A549 (cell line): ENCODE results near the gene ODC1. TPM values are rescaled to one million over a fixed set of nuclear protein-coding genes. Genes with fewer than 3 reads are reported as not detected.

Experiments
- ATAC-seq, 2 experiments: fragments of 200-7000 bp in 1 of 2; fragments of >200 bp in 1 of 2; cut with Nextera tagmentation in 1 of 2; cut with Tn5 transposase in 1 of 2; 3 replicates each; pipeline versions ENCODE4 v1.8.0 to v1.9.1; 2018 to 2020; ENCODE audit warnings: mild to moderate bottlenecking in 1 of 2, moderate library complexity in 1 of 2
- CTCF ChIA-PET: fragments of 300-600 bp; sonication (Branson Sonifier 250); formaldehyde crosslinking; extraction: SDS; loops from one replicate; lab custom pipeline; 2021; ENCODE audit warnings: antibody characterized with exemption, inconsistent platforms; lab: Yijun Ruan, JAX
- POLR2A ChIA-PET: fragments of 350-600 bp; formaldehyde crosslinking; extraction: SDS; loops from one replicate; lab custom pipeline; 2021; ENCODE audit warnings: antibody characterized with exemption, inconsistent platforms; lab: Yijun Ruan, JAX
- DNase-seq, 2 experiments: peaks; one replicate each; pipeline versions ENCODE4 v3.0.0 to v3.0.0-alpha.2; 2011 to 2016; ENCODE audit warnings: low read depth in 1 of 2, low spot score in 1 of 2
- FAIRE-seq: peaks from 2 replicates; lab custom pipeline; 2011; peaks lifted over from hg19 to GRCh38; lab: Jason Lieb, UNC
- H3K27ac ChIP-seq, 2 experiments: fragments of >200 bp; sonication (Bioruptor Twin); formaldehyde crosslinking; 3 replicates each; pipeline ENCODE4 v1.5.1; 2016 to 2017
- H3K4me1 ChIP-seq: fragments of >200 bp; sonication (Bioruptor Twin); formaldehyde crosslinking; 3 replicates; pipeline ENCODE4 v1.6.1; 2016
- H3K4me2 ChIP-seq: fragments of >200 bp; sonication (Bioruptor Twin); formaldehyde crosslinking; 3 replicates; pipeline ENCODE4 v1.6.1; 2016
- H3K4me3 ChIP-seq: fragments of >200 bp; sonication (Bioruptor Twin); formaldehyde crosslinking; 3 replicates; pipeline ENCODE4 v1.5.1; 2016
- H3K9me3 ChIP-seq: fragments of >200 bp; sonication (Bioruptor Twin); formaldehyde crosslinking; 3 replicates; pipeline ENCODE4 v1.6.1; 2016
- ATOH8 ChIP-seq: fragments of 250-450 bp; sonication (Bioruptor Pico); IDR thresholded peaks from 2 replicates; pipeline ENCODE4 v1.5.0; 2020; ENCODE audit warnings: low read depth, mild to moderate bottlenecking, moderate library complexity
- CBX2 ChIP-seq: fragments of 200-600 bp; sonication (generic); IDR thresholded peaks from 2 replicates; pipeline ENCODE4 v1.6.1; 2016; ENCODE audit warnings: low read depth, mild to moderate bottlenecking, borderline replicate concordance
- CEBPB ChIP-seq, 2 experiments: fragments of >200 bp in 1 of 2; sonication (Bioruptor Twin) in 1 of 2; formaldehyde crosslinking in 1 of 2; IDR thresholded peaks; 2 replicates each; pipeline ENCODE4 v1.6.1; 2012 to 2016
- CHD4 ChIP-seq: fragments of 200-600 bp; sonication (generic); IDR thresholded peaks from 2 replicates; pipeline ENCODE4 v1.6.1; 2016; ENCODE audit warnings: antibody characterized with exemption, mild to moderate bottlenecking, borderline replicate concordance
- EHF ChIP-seq: fragments of 250-450 bp; sonication (Bioruptor Pico); IDR thresholded peaks from 2 replicates; pipeline ENCODE4 v1.5.0; 2020; ENCODE audit warnings: mild to moderate bottlenecking
- EP300 ChIP-seq, 2 experiments: fragments of >200 bp; sonication (Bioruptor Twin); formaldehyde crosslinking; IDR thresholded peaks; 2 replicates in 1 of 2; 3 replicates in 1 of 2; pipeline ENCODE4 v1.6.1; 2016 to 2017
- ESRRA ChIP-seq: fragments of 150-350 bp; IDR thresholded peaks from 2 replicates; pipeline ENCODE4 v1.6.1; 2014; ENCODE audit warnings: mild to moderate bottlenecking, low read length, borderline replicate concordance
- FOSB ChIP-seq: fragments of 250-450 bp; sonication (Bioruptor Pico); IDR thresholded peaks from 2 replicates; pipeline ENCODE4 v1.5.0; 2020; ENCODE audit warnings: mild to moderate bottlenecking, moderate library complexity
- FOSL2 ChIP-seq, 2 experiments: fragments of 450-650 bp in 1 of 2; fragments of >200 bp in 1 of 2; sonication (Bioruptor Twin) in 1 of 2; formaldehyde crosslinking; IDR thresholded peaks; 2 replicates each; pipeline versions ENCODE4 v1.5.0 to v1.6.1; 2016 to 2020; ENCODE audit warnings: mild to moderate bottlenecking in 1 of 2, moderate library complexity in 1 of 2
- GATA3 ChIP-seq: IDR thresholded peaks from 2 replicates; pipeline ENCODE4 v1.6.1; 2012; ENCODE audit warnings: borderline replicate concordance
- HEYL ChIP-seq: fragments of 250-450 bp; sonication (Bioruptor Pico); IDR thresholded peaks from 2 replicates; pipeline ENCODE4 v1.8.0; 2021; ENCODE audit warnings: mild to moderate bottlenecking, moderate library complexity
- HOXA7 ChIP-seq: fragments of 250-450 bp; sonication (Bioruptor Pico); IDR thresholded peaks from 2 replicates; pipeline ENCODE4 v1.5.0; 2020; ENCODE audit warnings: mild to moderate bottlenecking, moderate library complexity
- KDM1A ChIP-seq: fragments of 200-600 bp; sonication (generic); IDR thresholded peaks from 2 replicates; pipeline ENCODE4 v1.6.1; 2016; ENCODE audit warnings: low read depth, mild to moderate bottlenecking
- MYC ChIP-seq: IDR thresholded peaks from 2 replicates; pipeline ENCODE4 v1.6.1; 2012; ENCODE audit warnings: mild to moderate bottlenecking, inconsistent platforms, low read length, improper control_type of control experiment, borderline replicate concordance
- NFE2L2 ChIP-seq: fragments of 150-350 bp; conservative IDR thresholded peaks from 2 replicates; pipeline ENCODE4 v1.6.1; 2014; ENCODE audit warnings: low read length
- PBX3 ChIP-seq: IDR thresholded peaks from 2 replicates; pipeline ENCODE4 v1.6.1; 2012
- POLR2AphosphoS2 ChIP-seq: conservative IDR thresholded peaks from 2 replicates; pipeline ENCODE4 v1.6.1; 2012; ENCODE audit warnings: low read length, improper control_type of control experiment, inconsistent platforms
- REST ChIP-seq: fragments of 200-600 bp; sonication (generic); IDR thresholded peaks from 2 replicates; pipeline ENCODE4 v1.6.1; 2016; ENCODE audit warnings: antibody characterized with exemption, mild to moderate bottlenecking, moderate library complexity
- RFX5 ChIP-seq: fragments of 450-650 bp; IDR thresholded peaks from 2 replicates; pipeline ENCODE4 v1.7.1; 2014; ENCODE audit warnings: antibody characterized with exemption, mild to moderate bottlenecking, moderate library complexity
- RNF2 ChIP-seq: fragments of 200-600 bp; sonication (generic); IDR thresholded peaks from 2 replicates; pipeline ENCODE4 v1.6.1; 2016; ENCODE audit warnings: low read depth, mild to moderate bottlenecking, antibody characterized with exemption, moderate library complexity, borderline replicate concordance
- SMC3 ChIP-seq: fragments of >200 bp; sonication (Bioruptor Twin); formaldehyde crosslinking; IDR thresholded peaks from 3 replicates; pipeline ENCODE4 v1.6.1; 2018; ENCODE audit warnings: inconsistent platforms
- TP53 ChIP-seq: fragments of 250-450 bp; sonication (Bioruptor Pico); IDR thresholded peaks from 2 replicates; pipeline ENCODE4 v1.5.0; 2021; ENCODE audit warnings: mild to moderate bottlenecking, moderate library complexity
- ZSCAN20 ChIP-seq: fragments of 250-450 bp; sonication (Bioruptor Pico); IDR thresholded peaks from 2 replicates; pipeline ENCODE4 v1.8.0; 2022; ENCODE audit warnings: mild to moderate bottlenecking, moderate library complexity
- WGBS: methylation state at CpG from one replicate; pipeline ENCODE4 v1.1.6; 2017; ENCODE audit errors: missing lambda C conversion rate; 5-methylcytosine and 5-hydroxymethylcytosine counted together
- polyA plus RNA-seq, 4 experiments: library from polyadenylated mRNA; depleted of rRNA in 3 of 4; stranded (reverse); fragments of >200 nt; fragmentation: RNase III in 1 of 4; extraction: RNeasy Plus Mini Kit Qiagen cat#74134 plus additional on column Dnase treatment in 1 of 4; gene quantifications; 2 replicates in 3 of 4; 3 replicates in 1 of 4; pipeline ENCODE4 v1.2.3, GENCODE V29; 2011 to 2017
- TF ChIP-seq, protein P1 (sequence below): fragments of 450-650 bp; IDR thresholded peaks from 2 replicates; pipeline ENCODE4 v1.6.1; 2014; ENCODE audit warnings: antibody characterized with exemption

Gene ODC1
- polyA plus RNA-seq, 2 of the 4 experiments (the other 2 are of a cell fraction) = 57.8 to 265 TPM

- no peaks in the 10 kb centered on the region for H3K9me3 ChIP-seq
- ChIA-PET POLR2A (no interaction called here), CTCF (interaction anchor here (0.6 to 4.1 kb wide), 5 partner anchors 10 to 271 kb away, joined by 3 to 18 read pairs (median 5); no protein-coding TSS in a partner anchor)
- H3K27ac ChIP-seq = no peak overlapping the region
- no peak for ATAC-seq
- no peak overlapping the region for H3K4me2 ChIP-seq
- DNase-seq = no peak
- peak; percentile 38; the same call in 1 of the 2 replicates for TF ChIP-seq KDM1A
- no peak for TF ChIP-seq EP300 (IDR thresholded peaks at IDR 0.05)
- no peak for TF ChIP-seq CEBPB (IDR thresholded peaks at IDR 0.05)
- no peak for TF ChIP-seq TP53 (CRISPR knock-in tag)
- no peak for TF ChIP-seq RFX5
- no peak for TF ChIP-seq SMC3
- no peak for TF ChIP-seq POLR2AphosphoS2
- no peak for TF ChIP-seq ZSCAN20 (CRISPR knock-in tag)
- TF ChIP-seq, all 56 proteins: peak for 1
- no peak for FAIRE-seq
- Histone ChIP-seq H3K4me3 (no peak overlapping the region), H3K4me1 (no peaks in the 10 kb centered on the region)
- 85% methylated on average over 15 of the region's 15 CpGs for WGBS
Measured at GRCh38 chr2:10471046-10471571, 23.0 kb upstream of the ODC1 start.

GRCh38 chr2:10469955-10470608 lies 22.0 kb upstream of the ODC1 start:
- 82% methylated on average over 12 of the region's 12 CpGs for WGBS
- CTCF ChIA-PET = interaction anchor here (1.9 to 4.1 kb wide), 2 partner anchors 13 to 35 kb away, joined by 11 to 18 read pairs; no protein-coding TSS in a partner anchor
- POLR2A ChIA-PET = no interaction called here
- DNase-seq (no peak), ATAC-seq (no peak), FAIRE-seq (no peak)
- Histone ChIP-seq H3K4me2 (no peak overlapping the region), H3K27ac (no peak overlapping the region), H3K9me3 (no peaks in the 10 kb centered on the region), H3K4me3 (no peak overlapping the region), H3K4me1 (no peaks in the 10 kb centered on the region)
- no peak for TF ChIP-seq PBX3
- no peak for TF ChIP-seq HOXA7 (CRISPR knock-in tag)
- TF ChIP-seq MYC = no peak
- TF ChIP-seq EP300 (IDR thresholded peaks at IDR 0.05) = no peak
- no peak for TF ChIP-seq RNF2
- TF ChIP-seq NFE2L2 = no peak
- TF ChIP-seq, protein P1, sequence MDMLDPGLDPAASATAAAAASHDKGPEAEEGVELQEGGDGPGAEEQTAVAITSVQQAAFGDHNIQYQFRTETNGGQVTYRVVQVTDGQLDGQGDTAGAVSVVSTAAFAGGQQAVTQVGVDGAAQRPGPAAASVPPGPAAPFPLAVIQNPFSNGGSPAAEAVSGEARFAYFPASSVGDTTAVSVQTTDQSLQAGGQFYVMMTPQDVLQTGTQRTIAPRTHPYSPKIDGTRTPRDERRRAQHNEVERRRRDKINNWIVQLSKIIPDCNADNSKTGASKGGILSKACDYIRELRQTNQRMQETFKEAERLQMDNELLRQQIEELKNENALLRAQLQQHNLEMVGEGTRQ = no peak
- no peak for TF ChIP-seq EHF (CRISPR knock-in tag)
- TF ChIP-seq CHD4 = no peak
- TF ChIP-seq FOSB (CRISPR knock-in tag) = no peak
- TF ChIP-seq REST = no peak
- TF ChIP-seq HEYL (CRISPR knock-in tag) = no peak
- TF ChIP-seq GATA3 = no peak
- TF ChIP-seq ATOH8 = no peak
- no peak for TF ChIP-seq FOSL2 (IDR thresholded peaks at IDR 0.05)
- TF ChIP-seq FOSL2 (CRISPR knock-in tag; IDR thresholded peaks at IDR 0.05) = no peak
- no peak for TF ChIP-seq CBX2
- TF ChIP-seq ESRRA = no peak
